Body of pancreas (tissue), 4 donors: ENCODE results near the gene ZFR.

ENCODE experiments used
- POLR2A ChIP-seq, 3 donors: fragments of 450-650 bp; IDR thresholded peaks; one replicate each; pipeline ENCODE4 v1.6.1; 2016; ENCODE audit warnings: antibody characterized with exemption in 3 of 3, mild to moderate bottlenecking in 2 of 3
- TF ChIP-seq, protein P1 (sequence below), 7 experiments: fragments of 450-650 bp in 4 of 7; fragments of 200-600 bp in 3 of 7; sonication (generic) in 3 of 7; IDR thresholded peaks; one replicate each; pipeline ENCODE4 v1.5.1; 2016 to 2019; ENCODE audit warnings: antibody characterized with exemption in 7 of 7

DNA sequence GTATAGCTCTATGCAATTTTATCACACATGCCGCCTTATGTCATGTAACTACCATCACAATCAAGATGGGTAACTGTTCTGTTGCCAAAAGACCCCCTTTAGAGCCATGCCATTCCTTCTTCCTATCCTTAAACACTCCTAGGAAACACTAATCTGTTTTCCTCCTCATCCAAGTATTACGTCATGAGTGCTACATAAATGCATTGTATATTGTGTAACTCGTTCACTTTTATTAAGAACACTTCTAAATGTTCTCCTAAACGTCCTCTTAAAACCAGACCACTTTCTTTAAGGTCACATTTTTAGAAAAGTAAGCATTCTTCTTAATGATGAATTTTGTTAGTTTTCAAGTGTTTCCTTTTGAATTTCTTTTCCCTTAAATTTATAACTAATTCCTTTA lies 82.0 kb downstream of the ZFR start:
- no peak for TF ChIP-seq POLR2A (IDR thresholded peaks at IDR 0.05)
- TF ChIP-seq, protein P1, sequence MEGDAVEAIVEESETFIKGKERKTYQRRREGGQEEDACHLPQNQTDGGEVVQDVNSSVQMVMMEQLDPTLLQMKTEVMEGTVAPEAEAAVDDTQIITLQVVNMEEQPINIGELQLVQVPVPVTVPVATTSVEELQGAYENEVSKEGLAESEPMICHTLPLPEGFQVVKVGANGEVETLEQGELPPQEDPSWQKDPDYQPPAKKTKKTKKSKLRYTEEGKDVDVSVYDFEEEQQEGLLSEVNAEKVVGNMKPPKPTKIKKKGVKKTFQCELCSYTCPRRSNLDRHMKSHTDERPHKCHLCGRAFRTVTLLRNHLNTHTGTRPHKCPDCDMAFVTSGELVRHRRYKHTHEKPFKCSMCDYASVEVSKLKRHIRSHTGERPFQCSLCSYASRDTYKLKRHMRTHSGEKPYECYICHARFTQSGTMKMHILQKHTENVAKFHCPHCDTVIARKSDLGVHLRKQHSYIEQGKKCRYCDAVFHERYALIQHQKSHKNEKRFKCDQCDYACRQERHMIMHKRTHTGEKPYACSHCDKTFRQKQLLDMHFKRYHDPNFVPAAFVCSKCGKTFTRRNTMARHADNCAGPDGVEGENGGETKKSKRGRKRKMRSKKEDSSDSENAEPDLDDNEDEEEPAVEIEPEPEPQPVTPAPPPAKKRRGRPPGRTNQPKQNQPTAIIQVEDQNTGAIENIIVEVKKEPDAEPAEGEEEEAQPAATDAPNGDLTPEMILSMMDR (IDR thresholded peaks at IDR 0.05): no peak
